ENCODE results near the gene GGTA1. TPM values are rescaled to one million over a fixed set of nuclear protein-coding genes. Genes with fewer than 3 reads are reported as not detected.
"Not testable (repeated sequence)": the region's sequence is repeated elsewhere in the genome, so short reads cannot be mapped to it uniquely, and the experiment has no call there.

GGTA1 gene
- total RNA-seq, 1 donor from 2014 or later: not detected

GRCh38 chr9:121464968-121465367 is 34.7 kb downstream of the GGTA1 start:
- DNase-seq (ENCODE audit: low read depth): no peak
- no peak overlapping the region for H3K4me3 ChIP-seq (ENCODE audit: low read depth, low read length)
- TF ChIP-seq, protein P1, sequence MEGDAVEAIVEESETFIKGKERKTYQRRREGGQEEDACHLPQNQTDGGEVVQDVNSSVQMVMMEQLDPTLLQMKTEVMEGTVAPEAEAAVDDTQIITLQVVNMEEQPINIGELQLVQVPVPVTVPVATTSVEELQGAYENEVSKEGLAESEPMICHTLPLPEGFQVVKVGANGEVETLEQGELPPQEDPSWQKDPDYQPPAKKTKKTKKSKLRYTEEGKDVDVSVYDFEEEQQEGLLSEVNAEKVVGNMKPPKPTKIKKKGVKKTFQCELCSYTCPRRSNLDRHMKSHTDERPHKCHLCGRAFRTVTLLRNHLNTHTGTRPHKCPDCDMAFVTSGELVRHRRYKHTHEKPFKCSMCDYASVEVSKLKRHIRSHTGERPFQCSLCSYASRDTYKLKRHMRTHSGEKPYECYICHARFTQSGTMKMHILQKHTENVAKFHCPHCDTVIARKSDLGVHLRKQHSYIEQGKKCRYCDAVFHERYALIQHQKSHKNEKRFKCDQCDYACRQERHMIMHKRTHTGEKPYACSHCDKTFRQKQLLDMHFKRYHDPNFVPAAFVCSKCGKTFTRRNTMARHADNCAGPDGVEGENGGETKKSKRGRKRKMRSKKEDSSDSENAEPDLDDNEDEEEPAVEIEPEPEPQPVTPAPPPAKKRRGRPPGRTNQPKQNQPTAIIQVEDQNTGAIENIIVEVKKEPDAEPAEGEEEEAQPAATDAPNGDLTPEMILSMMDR (conservative IDR thresholded peaks at IDR 0.05; ENCODE audit: low read depth, low read length): no peak

- TF ChIP-seq, protein P1 (conservative IDR thresholded peaks at IDR 0.05; ENCODE audit: low read depth, low read length): peak; percentile 77
- DNase-seq (ENCODE audit: low read depth): no peak
Observed at GRCh38 chr9:121463026-121463807, 36.4 kb downstream of the GGTA1 start.

GRCh38 chr9:121459513-121459912 is 40.1 kb downstream of the GGTA1 start:
- no peak overlapping the region for H3K4me3 ChIP-seq (ENCODE audit: low read depth, low read length)
- DNase-seq (ENCODE audit: low read depth): no peak
- TF ChIP-seq, protein P1 (conservative IDR thresholded peaks at IDR 0.05; ENCODE audit: low read depth, low read length): no peak

More at GRCh38 chr9:121463026-121463807, 36.4 kb downstream of the GGTA1 start:
- H3K4me3 ChIP-seq (ENCODE audit: low read depth, low read length): no peak overlapping the region

DNA sequence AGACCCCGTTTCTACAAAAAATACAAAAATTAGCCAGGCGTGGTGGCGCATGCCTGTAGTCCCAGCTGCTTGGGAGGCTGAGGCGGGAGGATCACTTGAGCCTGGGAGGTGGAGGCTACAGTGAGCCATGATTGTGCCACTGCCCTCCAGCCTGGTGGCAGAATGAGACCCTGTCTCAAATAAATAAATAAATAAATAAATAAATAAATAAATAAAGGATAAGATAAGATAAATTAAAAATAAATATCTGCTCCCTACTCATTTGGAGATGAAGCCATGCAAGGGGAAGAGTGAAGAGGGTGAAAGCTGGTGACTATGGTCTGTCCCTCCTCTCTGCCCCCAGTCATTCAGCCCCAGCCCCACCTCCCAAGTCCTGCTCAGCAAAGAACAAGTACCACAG is 41.2 kb downstream of the GGTA1 start:
- not testable (repeated sequence) for DNase-seq (ENCODE audit: low read depth); H3K4me3 ChIP-seq (ENCODE audit: low read depth, low read length)

- TF ChIP-seq, protein P1 (conservative IDR thresholded peaks at IDR 0.05; ENCODE audit: low read depth, low read length): no peak
- no peak for DNase-seq (ENCODE audit: low read depth)
- H3K4me3 ChIP-seq (ENCODE audit: low read depth, low read length): no peak overlapping the region
Observed at GRCh38 chr9:121455527-121456239, 44.0 kb downstream of the GGTA1 start.

DNA sequence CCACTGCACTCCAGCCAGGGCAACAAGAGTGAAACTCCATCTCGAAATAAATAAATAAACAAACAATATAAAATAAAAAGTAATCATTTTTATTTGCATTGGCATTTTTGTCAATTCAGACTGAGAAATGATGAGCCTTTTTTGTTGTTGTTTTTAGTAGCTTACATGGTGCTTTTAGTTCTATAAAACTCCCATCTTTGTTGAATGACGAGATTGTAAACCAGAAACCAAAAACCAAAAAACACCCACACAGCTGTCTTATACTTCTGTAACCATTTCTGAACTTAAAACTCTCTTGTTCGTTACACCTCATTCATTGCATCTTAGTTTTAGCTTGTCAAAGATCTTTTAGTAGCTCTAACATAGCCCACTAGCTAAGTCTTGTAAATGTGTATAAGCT is 44.7 kb downstream of the GGTA1 start:
- no peak for DNase-seq (ENCODE audit: low read depth)
- TF ChIP-seq, protein P1 (conservative IDR thresholded peaks at IDR 0.05; ENCODE audit: low read depth, low read length): no peak

DNA sequence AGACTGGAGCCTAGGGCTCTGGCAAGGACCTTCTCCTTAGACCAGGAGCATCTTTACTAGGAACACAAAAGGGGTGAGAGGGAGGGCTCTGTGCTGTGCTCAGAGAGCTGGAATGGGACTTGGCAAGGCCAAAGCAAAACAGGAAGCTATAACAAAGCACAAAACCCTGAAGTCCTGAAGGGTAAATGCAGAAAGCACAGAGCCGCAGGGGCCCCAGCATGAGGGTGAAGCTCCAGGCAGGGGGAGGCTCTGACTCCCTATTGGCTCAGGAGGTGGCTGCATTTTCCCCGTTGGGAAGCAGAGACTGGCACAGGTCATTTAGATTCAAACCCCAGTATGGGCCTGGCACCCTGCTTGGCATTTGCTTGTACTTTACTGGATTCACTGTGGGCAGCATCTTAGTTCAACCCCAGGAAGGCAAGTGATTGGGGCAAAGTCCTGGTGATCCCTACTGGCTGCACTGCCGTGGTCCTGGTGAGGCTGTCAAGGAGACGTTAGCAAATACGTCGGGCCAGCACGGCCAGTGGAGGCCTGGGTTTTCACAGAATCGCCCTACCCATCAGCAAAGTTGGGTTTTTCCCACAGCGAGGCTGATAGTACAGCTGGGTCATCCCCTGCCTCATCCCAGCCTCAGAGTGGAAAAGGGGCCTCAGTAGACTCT is 46.3 kb downstream of the GGTA1 start:
- H3K4me3 ChIP-seq (ENCODE audit: low read depth, low read length): no peak overlapping the region
- TF ChIP-seq, protein P1 (conservative IDR thresholded peaks at IDR 0.05; ENCODE audit: low read depth, low read length): no peak
- DNase-seq (ENCODE audit: low read depth): no peak

More for the DNA sequence above, 44.7 kb downstream of the GGTA1 start:
- no peak overlapping the region for H3K4me3 ChIP-seq (ENCODE audit: low read depth, low read length)

Measured in epithelial cell of proximal tubule (primary cell).